Right atrium auricular region (tissue), 2 donors: ENCODE data around the gene LAMA2. TPM values are rescaled to one million over a fixed set of nuclear protein-coding genes. Genes with fewer than 3 reads are reported as not detected.
A peak's percentile ranks its signal among the peaks of the same experiment; 100 is the strongest.

Experiments used
- DNase-seq: peaks from one replicate; pipeline ENCODE4 v3.0.0-alpha.2; 2019; ENCODE audit warnings: low spot score
- H3K27ac ChIP-seq, 2 donors: fragments of 200-600 bp; sonication (generic); 1 replicate in 1 of 2; 2 replicates in 1 of 2; pipeline ENCODE4 v1.5.1; 2016 to 2019
- H3K27me3 ChIP-seq, 2 donors: fragments of 200-600 bp; sonication (generic); one replicate each; pipeline versions ENCODE4 v1.5.1 to v1.6.0; 2017 to 2019
- H3K36me3 ChIP-seq: fragments of 200-600 bp; sonication (generic); one replicate; pipeline ENCODE4 v1.5.1; 2016
- H3K4me1 ChIP-seq, 2 donors: fragments of 200-600 bp; sonication (generic); one replicate each; pipeline versions ENCODE4 v1.5.1 to v1.6.0; 2017 to 2019
- H3K4me3 ChIP-seq, 2 donors: fragments of 200-600 bp; sonication (generic); 1 replicate in 1 of 2; 2 replicates in 1 of 2; pipeline ENCODE4 v1.5.1; 2017 to 2019; ENCODE audit warnings: mild to moderate bottlenecking in 1 of 2, moderate library complexity in 1 of 2
- H3K9me3 ChIP-seq, 2 donors: fragments of 200-600 bp; sonication (generic); one replicate each; pipeline ENCODE4 v1.5.1; 2019
- total RNA-seq, 2 donors: library from RNA; depleted of rRNA; stranded (reverse); fragments of >200 nt; gene quantifications; one replicate each; pipeline ENCODE4 v1.1.0, GENCODE V29; 2016
- TF ChIP-seq, protein P1 (sequence below), 2 donors: fragments of 200-600 bp; sonication (generic); IDR thresholded peaks; one replicate each; pipeline ENCODE4 v1.5.1; 2019; ENCODE audit warnings: antibody characterized with exemption in 2 of 2

LAMA2 gene
- total RNA-seq, 2 donors from 2014 or later, result 150 to 166 TPM

DNA sequence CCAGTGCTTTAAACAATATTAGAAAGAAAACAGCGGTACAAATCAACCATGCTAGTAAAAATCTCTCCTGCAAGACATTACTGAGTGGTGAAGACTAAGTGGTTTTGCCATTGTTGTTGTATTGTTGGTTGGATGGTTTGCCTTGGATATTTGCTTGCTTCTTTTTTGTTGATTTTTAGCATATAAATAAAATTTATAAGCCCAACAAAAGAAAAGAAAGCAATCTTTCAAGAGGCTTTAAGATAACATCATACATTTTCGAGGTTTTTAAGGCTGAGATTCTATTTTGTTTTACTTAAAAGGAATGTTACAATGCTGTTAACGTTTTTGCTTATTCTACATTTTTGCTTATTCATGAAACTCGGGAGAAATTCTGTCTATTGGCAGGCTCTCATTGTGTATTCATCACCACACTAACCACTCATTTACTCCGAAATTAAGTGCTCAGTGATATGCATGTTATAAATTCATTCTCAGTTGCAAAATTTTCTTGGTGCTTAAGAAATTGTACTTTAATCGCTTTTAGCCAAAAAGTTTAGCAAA is 139.1 kb downstream of the LAMA2 start:
- H3K9me3 ChIP-seq, result no peaks in the 10 kb centered on the region
- H3K27me3 ChIP-seq, result no peaks in the 10 kb centered on the region
- peaks cover 0 to under 1% of the 10 kb centered on the region in 2 donors for H3K4me1 ChIP-seq
- no peaks in the 10 kb centered on the region for H3K36me3 ChIP-seq
- H3K4me3 ChIP-seq, result no peak overlapping the region
- TF ChIP-seq, protein P1, sequence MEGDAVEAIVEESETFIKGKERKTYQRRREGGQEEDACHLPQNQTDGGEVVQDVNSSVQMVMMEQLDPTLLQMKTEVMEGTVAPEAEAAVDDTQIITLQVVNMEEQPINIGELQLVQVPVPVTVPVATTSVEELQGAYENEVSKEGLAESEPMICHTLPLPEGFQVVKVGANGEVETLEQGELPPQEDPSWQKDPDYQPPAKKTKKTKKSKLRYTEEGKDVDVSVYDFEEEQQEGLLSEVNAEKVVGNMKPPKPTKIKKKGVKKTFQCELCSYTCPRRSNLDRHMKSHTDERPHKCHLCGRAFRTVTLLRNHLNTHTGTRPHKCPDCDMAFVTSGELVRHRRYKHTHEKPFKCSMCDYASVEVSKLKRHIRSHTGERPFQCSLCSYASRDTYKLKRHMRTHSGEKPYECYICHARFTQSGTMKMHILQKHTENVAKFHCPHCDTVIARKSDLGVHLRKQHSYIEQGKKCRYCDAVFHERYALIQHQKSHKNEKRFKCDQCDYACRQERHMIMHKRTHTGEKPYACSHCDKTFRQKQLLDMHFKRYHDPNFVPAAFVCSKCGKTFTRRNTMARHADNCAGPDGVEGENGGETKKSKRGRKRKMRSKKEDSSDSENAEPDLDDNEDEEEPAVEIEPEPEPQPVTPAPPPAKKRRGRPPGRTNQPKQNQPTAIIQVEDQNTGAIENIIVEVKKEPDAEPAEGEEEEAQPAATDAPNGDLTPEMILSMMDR (IDR thresholded peaks at IDR 0.05), result no peak
- no peak for DNase-seq
- no peak overlapping the region for H3K27ac ChIP-seq

DNA sequence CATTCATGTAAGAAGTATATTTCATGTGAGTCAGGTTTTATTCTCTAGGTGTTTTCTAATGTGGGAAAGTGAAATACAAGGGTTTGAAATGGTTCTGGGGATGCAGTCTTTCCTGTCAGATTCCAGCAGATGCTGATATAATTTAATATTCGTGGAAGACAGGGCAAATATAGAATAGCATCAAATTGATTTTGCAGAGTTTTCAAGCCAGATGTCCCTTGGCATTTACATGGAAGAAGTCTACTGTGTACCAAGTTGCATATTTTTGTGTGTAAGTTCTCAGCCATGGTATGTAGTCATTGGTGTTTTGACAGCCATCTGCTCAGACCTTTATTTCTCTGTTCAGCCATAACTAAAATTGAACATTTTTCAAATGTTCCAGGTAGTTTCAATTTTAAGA is 143.7 kb downstream of the LAMA2 start:
- TF ChIP-seq, protein P1 (IDR thresholded peaks at IDR 0.05), result no peak
- no peaks in the 10 kb centered on the region for H3K36me3 ChIP-seq
- H3K4me1 ChIP-seq, result peaks cover 0 to 6% of the 10 kb centered on the region in 2 donors
- H3K27me3 ChIP-seq, result no peaks in the 10 kb centered on the region
- DNase-seq, result no peak
- H3K9me3 ChIP-seq, result no peaks in the 10 kb centered on the region
- no peak overlapping the region for H3K4me3 ChIP-seq
- H3K27ac ChIP-seq, result no peak overlapping the region

DNA sequence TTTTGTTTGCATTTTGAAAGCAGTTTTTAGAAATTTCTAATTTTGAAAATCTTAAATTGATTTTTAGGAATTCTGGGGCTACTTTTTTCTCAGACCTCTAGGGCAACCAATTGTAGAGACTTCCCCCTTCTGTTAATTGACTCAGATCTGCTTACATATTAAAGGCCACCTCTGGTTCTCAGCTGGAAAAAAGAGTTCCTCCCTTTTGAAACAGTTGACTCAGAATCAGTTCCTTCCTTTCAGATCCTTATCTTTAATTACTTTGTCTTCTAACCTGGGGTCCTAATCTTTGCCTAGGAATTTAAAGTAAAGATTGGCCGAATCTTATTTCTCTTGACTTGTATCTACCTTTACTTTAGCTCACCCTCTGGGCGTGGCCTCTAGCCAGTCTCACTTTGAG is 146.8 kb downstream of the LAMA2 start:
- H3K4me1 ChIP-seq, result peaks cover 0 to 14% of the 10 kb centered on the region in 2 donors
- no peak for DNase-seq
- no peaks in the 10 kb centered on the region for H3K27me3 ChIP-seq
- H3K9me3 ChIP-seq, result no peaks in the 10 kb centered on the region
- TF ChIP-seq, protein P1 (IDR thresholded peaks at IDR 0.05), result no peak
- H3K4me3 ChIP-seq, result no peak overlapping the region
- H3K36me3 ChIP-seq, result no peaks in the 10 kb centered on the region
- no peak overlapping the region for H3K27ac ChIP-seq

DNA sequence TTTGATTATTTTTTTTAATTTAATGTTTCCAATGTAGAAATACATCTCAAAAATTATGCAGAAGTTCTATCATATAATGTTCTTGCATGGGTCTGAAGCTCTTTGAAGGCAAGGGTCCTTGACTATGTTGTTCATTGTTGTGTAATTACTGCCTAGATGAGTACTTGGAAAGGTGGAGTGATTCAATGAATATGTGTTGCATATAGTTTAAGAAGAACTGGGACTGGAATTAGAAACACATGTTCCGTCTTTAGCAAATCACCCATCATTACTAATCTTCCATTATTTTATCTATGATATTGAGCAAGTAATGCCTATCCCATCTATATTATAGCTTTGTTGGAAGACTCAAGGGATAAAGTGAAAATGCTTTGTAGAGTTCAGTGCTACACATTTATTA is 147.3 kb downstream of the LAMA2 start:
- Histone ChIP-seq H3K27ac (no peak overlapping the region), H3K27me3 (no peaks in the 10 kb centered on the region), H3K4me3 (no peak overlapping the region), H3K9me3 (no peaks in the 10 kb centered on the region), H3K4me1 (peaks cover 0 to 14% of the 10 kb centered on the region in 2 donors), H3K36me3 (no peaks in the 10 kb centered on the region)
- TF ChIP-seq, protein P1 (IDR thresholded peaks at IDR 0.05), result no peak
- no peak for DNase-seq

DNA sequence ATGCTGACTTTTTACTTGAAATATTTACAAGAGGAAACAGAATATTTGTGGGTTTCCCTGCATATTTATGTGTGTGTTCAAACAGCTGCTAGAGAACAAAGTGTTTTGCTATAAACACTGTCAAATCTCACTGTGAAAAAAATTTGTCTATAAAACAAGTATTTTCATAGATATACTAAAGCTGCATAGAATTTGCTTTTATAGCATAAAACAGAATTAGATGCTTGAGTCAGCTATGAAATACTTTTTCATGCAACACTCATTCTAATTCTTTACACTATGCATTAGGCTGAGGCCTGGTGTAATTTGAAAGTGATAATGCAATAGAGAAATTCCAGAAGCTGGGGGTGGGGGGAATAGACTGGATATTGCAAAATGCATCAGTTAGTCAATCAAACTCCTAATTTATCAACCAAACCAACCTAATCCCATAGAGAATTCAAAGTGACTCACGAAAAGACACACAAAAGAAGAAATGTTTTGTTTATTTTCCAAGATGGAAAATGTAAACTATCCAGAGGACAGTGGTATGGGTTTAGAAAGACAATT is 148.2 kb downstream of the LAMA2 start:
- Histone ChIP-seq H3K27ac (no peak overlapping the region), H3K4me1 (peaks cover 0 to 14% of the 10 kb centered on the region in 2 donors), H3K27me3 (no peaks in the 10 kb centered on the region), H3K36me3 (no peaks in the 10 kb centered on the region), H3K4me3 (no peak overlapping the region), H3K9me3 (no peaks in the 10 kb centered on the region)
- DNase-seq, result no peak
- TF ChIP-seq, protein P1 (IDR thresholded peaks at IDR 0.05), result no peak

DNA sequence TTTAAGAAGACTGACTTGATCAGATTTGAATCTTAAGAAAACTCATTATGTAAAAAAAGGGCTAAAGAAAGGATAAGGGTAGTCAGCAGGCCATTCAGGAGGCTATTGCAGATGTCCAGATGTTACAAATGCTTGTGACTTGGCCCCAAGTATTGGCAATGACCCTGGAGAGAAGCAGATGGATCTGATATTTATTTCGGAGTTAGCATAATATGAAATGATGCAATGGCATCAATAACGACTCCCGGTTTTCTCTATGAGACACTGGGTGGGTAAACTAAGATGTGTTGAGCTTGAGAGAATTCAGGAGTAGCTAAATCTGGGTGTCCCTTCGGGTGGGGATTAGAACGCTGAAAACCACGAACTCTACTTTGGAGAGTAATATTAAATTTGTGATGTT is 149.7 kb downstream of the LAMA2 start:
- Histone ChIP-seq H3K4me3 (no peak overlapping the region), H3K36me3 (no peaks in the 10 kb centered on the region), H3K27ac (peak overlapping the region; percentile 33 to 41), H3K9me3 (no peaks in the 10 kb centered on the region), H3K4me1 (peaks cover 0 to 8% of the 10 kb centered on the region in 2 donors), H3K27me3 (no peaks in the 10 kb centered on the region)
- no peak for DNase-seq
- TF ChIP-seq, protein P1 (IDR thresholded peaks at IDR 0.05), result no peak
